ENCODE data around the gene IRF6.

DNA sequence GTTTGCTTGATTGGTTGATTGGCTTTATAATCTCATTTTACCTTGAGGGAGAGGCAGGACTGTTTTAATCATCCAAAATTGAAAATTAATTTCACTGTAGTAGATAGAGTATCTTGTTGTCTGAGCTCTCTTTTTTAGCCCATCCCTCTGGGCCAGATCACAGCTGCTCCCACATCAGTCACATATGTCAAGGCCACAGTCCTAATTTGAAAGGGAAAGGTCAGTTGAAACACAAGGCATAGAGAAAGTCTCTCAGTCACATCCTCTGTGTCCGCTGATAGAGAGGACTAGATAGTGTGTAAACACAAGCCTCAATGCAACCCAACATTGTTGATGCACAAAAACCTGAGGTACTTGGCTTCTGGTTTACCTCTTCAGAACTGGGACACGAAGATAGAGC, 28.4 kb downstream of the IRF6 start:
- TF ChIP-seq, protein P1, sequence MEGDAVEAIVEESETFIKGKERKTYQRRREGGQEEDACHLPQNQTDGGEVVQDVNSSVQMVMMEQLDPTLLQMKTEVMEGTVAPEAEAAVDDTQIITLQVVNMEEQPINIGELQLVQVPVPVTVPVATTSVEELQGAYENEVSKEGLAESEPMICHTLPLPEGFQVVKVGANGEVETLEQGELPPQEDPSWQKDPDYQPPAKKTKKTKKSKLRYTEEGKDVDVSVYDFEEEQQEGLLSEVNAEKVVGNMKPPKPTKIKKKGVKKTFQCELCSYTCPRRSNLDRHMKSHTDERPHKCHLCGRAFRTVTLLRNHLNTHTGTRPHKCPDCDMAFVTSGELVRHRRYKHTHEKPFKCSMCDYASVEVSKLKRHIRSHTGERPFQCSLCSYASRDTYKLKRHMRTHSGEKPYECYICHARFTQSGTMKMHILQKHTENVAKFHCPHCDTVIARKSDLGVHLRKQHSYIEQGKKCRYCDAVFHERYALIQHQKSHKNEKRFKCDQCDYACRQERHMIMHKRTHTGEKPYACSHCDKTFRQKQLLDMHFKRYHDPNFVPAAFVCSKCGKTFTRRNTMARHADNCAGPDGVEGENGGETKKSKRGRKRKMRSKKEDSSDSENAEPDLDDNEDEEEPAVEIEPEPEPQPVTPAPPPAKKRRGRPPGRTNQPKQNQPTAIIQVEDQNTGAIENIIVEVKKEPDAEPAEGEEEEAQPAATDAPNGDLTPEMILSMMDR (IDR thresholded peaks at IDR 0.05; ENCODE audit: low read length), result no peak
- TF ChIP-seq EZH2 (IDR thresholded peaks at IDR 0.05; ENCODE audit: borderline replicate concordance, low read length), result no peak

All from OCI-LY1 (cell line).